SHP77 (cell line): ENCODE results near the gene ZNF804B.

ENCODE experiments used
- DNase-seq, 2 experiments: peaks; one replicate each; lab custom pipeline; 2025; lab: John Stamatoyannopoulos, UW

The ZNF804B gene

GRCh38 chr7:89265631-89266030 lies 506.1 kb downstream of the ZNF804B start:
- no peak for DNase-seq

- DNase-seq, result no peak
Measured at GRCh38 chr7:89283302-89283701, 523.8 kb downstream of the ZNF804B start.

- no peak for DNase-seq
Measured at GRCh38 chr7:89308535-89308934, 549.0 kb downstream of the ZNF804B start.

- DNase-seq, result no peak
Measured at GRCh38 chr7:89311886-89312285, 552.4 kb downstream of the ZNF804B start.

- DNase-seq, result no peak
Measured at GRCh38 chr7:89312551-89312950, 553.1 kb downstream of the ZNF804B start.

- no peak for DNase-seq
Measured at GRCh38 chr7:89316584-89317251, 557.2 kb downstream of the ZNF804B start.

- DNase-seq, result no peak
Measured at GRCh38 chr7:89332026-89332425, 572.5 kb downstream of the ZNF804B start.

- peak; percentile 4 to 6 for DNase-seq
Measured at GRCh38 chr7:89334797-89335196, 575.3 kb downstream of the ZNF804B start.

GRCh38 chr7:89335490-89335889 lies 576.0 kb downstream of the ZNF804B start:
- no peak for DNase-seq

- DNase-seq, result no peak
Measured at GRCh38 chr7:89336121-89336520, 576.6 kb downstream of the ZNF804B start.

- DNase-seq, result no peak
Measured at GRCh38 chr7:89339748-89340147, 580.2 kb downstream of the ZNF804B start.

- DNase-seq, result no peak
Measured at GRCh38 chr7:89357121-89357520, 597.6 kb downstream of the ZNF804B start.

GRCh38 chr7:89377219-89377618 lies 617.7 kb downstream of the ZNF804B start:
- no peak for DNase-seq

GRCh38 chr7:89385411-89385810 lies 625.9 kb downstream of the ZNF804B start:
- DNase-seq, result no peak
